SU-DHL-6 (cell line): ENCODE measurements around the gene AP5Z1.

ENCODE experiments used
- EZH2phosphoT487 ChIP-seq: fragments of 200-600 bp; sonication (generic), shearing (Covaris generic); conservative IDR thresholded peaks from 2 replicates; pipeline ENCODE4 v1.6.1; 2018; ENCODE audit warnings: mild to moderate bottlenecking, antibody characterized with exemption, low read length, moderate library complexity, mixed read lengths
- TF ChIP-seq, protein P1 (sequence below): fragments of 200-600 bp; sonication (generic); IDR thresholded peaks from one replicate; pipeline ENCODE4 v1.5.1; 2017; ENCODE audit warnings: antibody characterized with exemption, mild to moderate bottlenecking, low read length, moderate library complexity; ENCODE audit not compliant: insufficient read depth, poor library complexity, severe bottlenecking

DNA sequence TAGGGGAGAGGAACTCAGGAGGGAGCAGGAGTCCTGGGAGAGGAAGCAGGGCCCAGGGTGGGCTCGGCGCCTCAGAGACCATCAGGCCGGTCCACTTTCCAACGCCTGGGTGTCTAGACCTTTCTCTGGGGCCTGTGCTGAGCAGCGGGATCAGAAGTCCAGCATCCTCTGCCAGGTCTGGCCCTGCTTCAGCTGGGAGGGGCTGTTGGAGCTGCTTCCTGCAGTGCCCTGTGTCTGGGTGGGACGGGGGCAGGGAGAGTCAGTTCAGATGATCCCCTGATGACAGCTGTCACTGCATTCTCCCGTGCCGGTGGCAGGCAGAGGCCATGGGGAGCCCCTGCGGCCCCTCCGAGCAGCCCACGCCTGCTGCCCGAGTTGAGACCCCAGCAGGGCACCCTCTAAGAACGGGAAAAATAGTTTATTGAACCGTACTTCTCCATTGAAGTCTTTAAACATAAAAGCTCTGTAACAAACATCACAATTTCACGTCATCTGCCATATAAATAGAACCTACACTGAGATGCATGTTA, 23.3 kb downstream of the AP5Z1 start:
- TF ChIP-seq, protein P1, sequence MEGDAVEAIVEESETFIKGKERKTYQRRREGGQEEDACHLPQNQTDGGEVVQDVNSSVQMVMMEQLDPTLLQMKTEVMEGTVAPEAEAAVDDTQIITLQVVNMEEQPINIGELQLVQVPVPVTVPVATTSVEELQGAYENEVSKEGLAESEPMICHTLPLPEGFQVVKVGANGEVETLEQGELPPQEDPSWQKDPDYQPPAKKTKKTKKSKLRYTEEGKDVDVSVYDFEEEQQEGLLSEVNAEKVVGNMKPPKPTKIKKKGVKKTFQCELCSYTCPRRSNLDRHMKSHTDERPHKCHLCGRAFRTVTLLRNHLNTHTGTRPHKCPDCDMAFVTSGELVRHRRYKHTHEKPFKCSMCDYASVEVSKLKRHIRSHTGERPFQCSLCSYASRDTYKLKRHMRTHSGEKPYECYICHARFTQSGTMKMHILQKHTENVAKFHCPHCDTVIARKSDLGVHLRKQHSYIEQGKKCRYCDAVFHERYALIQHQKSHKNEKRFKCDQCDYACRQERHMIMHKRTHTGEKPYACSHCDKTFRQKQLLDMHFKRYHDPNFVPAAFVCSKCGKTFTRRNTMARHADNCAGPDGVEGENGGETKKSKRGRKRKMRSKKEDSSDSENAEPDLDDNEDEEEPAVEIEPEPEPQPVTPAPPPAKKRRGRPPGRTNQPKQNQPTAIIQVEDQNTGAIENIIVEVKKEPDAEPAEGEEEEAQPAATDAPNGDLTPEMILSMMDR: no peak
- no peak for TF ChIP-seq EZH2phosphoT487
